Measurements from ENCODE around the gene PDZD8.

DNA sequence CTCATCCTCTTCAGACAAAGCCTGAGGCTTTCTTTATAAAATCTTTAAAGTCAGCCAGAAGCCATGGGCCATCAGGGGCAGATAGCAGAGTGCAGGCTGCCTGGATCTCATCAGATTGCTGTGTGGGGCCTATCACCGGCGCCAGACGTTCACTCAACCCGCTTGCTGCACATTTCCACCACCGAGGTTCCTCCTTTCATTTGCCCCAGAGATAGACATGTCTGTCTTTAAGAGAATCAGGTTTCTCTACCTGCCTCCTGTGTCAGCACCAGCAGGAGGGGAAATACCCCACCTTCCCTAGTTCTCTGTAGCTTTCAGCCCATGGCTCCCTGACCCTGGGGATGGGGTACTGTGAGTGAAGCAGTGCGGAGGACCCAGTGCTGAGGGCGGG, 112.3 kb downstream of the PDZD8 start:
- TF ChIP-seq, protein P1, sequence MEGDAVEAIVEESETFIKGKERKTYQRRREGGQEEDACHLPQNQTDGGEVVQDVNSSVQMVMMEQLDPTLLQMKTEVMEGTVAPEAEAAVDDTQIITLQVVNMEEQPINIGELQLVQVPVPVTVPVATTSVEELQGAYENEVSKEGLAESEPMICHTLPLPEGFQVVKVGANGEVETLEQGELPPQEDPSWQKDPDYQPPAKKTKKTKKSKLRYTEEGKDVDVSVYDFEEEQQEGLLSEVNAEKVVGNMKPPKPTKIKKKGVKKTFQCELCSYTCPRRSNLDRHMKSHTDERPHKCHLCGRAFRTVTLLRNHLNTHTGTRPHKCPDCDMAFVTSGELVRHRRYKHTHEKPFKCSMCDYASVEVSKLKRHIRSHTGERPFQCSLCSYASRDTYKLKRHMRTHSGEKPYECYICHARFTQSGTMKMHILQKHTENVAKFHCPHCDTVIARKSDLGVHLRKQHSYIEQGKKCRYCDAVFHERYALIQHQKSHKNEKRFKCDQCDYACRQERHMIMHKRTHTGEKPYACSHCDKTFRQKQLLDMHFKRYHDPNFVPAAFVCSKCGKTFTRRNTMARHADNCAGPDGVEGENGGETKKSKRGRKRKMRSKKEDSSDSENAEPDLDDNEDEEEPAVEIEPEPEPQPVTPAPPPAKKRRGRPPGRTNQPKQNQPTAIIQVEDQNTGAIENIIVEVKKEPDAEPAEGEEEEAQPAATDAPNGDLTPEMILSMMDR (IDR thresholded peaks at IDR 0.05; ENCODE audit: insufficient read depth, low read depth, low read length), result no peak
- no peak for TF ChIP-seq EZH2 (IDR thresholded peaks at IDR 0.05; ENCODE audit: insufficient read depth, low read length)
